ENCODE results near the gene EIF4EBP2. TPM values are rescaled to one million over a fixed set of nuclear protein-coding genes. Genes with fewer than 3 reads are reported as not detected.

Gene EIF4EBP2
- total RNA-seq, 1 experiment from 2014 or later, result 68.6 TPM

- Histone ChIP-seq H3K27me3 (ENCODE audit: control insufficient read depth, insufficient read depth, low read length) (peaks cover 16% of the 10 kb centered on the region; the same call in 1 of the 2 replicates), H3K36me3 (replicated peaks; ENCODE audit: control insufficient read depth, insufficient read depth, low read length) (no peaks in the 10 kb centered on the region), H3K4me3 (ENCODE audit: insufficient read depth, low read depth, low read length) (no peak overlapping the region)
- peak; percentile 57 for DNase-seq
Measured at GRCh38 chr10:70456164-70456563, 52.2 kb downstream of the EIF4EBP2 start.

- Histone ChIP-seq H3K27me3 (ENCODE audit: control insufficient read depth, insufficient read depth, low read length) (peaks cover 16% of the 10 kb centered on the region; the same call in 1 of the 2 replicates), H3K4me3 (ENCODE audit: insufficient read depth, low read depth, low read length) (peak overlapping the region; percentile 55), H3K36me3 (replicated peaks; ENCODE audit: control insufficient read depth, insufficient read depth, low read length) (no peaks in the 10 kb centered on the region)
- no peak for DNase-seq
Measured at GRCh38 chr10:70457759-70458305, 53.9 kb downstream of the EIF4EBP2 start.

GRCh38 chr10:70458329-70459060 is 54.5 kb downstream of the EIF4EBP2 start:
- Histone ChIP-seq H3K27me3 (ENCODE audit: control insufficient read depth, insufficient read depth, low read length) (peaks cover 16% of the 10 kb centered on the region; the same call in 1 of the 2 replicates), H3K36me3 (replicated peaks; ENCODE audit: control insufficient read depth, insufficient read depth, low read length) (no peaks in the 10 kb centered on the region), H3K4me3 (ENCODE audit: insufficient read depth, low read depth, low read length) (peak overlapping the region; percentile 55)
- peak; percentile 85 for DNase-seq

- Histone ChIP-seq H3K36me3 (replicated peaks; ENCODE audit: control insufficient read depth, insufficient read depth, low read length) (no peaks in the 10 kb centered on the region), H3K4me3 (ENCODE audit: insufficient read depth, low read depth, low read length) (peak overlapping the region; percentile 55), H3K27me3 (ENCODE audit: control insufficient read depth, insufficient read depth, low read length) (peaks cover 16% of the 10 kb centered on the region; the same call in 1 of the 2 replicates)
- peak; percentile 69 for DNase-seq
Measured at GRCh38 chr10:70459061-70459773, 55.3 kb downstream of the EIF4EBP2 start.

- no peaks in the 10 kb centered on the region for H3K36me3 ChIP-seq (replicated peaks; ENCODE audit: control insufficient read depth, insufficient read depth, low read length)
- H3K4me3 ChIP-seq (ENCODE audit: insufficient read depth, low read depth, low read length), result peak overlapping the region; percentile 20
- H3K27me3 ChIP-seq (ENCODE audit: control insufficient read depth, insufficient read depth, low read length), result peaks cover 16% of the 10 kb centered on the region; the same call in 1 of the 2 replicates
- peak; percentile 78 for DNase-seq
Measured at GRCh38 chr10:70459774-70460490, 56.0 kb downstream of the EIF4EBP2 start.

GRCh38 chr10:70461397-70462348 is 57.7 kb downstream of the EIF4EBP2 start:
- Histone ChIP-seq H3K4me3 (ENCODE audit: insufficient read depth, low read depth, low read length) (no peak overlapping the region), H3K27me3 (ENCODE audit: control insufficient read depth, insufficient read depth, low read length) (peaks cover 15% of the 10 kb centered on the region; the same call in 1 of the 2 replicates), H3K36me3 (replicated peaks; ENCODE audit: control insufficient read depth, insufficient read depth, low read length) (no peaks in the 10 kb centered on the region)
- DNase-seq, result peak; percentile 91

- H3K4me3 ChIP-seq (ENCODE audit: insufficient read depth, low read depth, low read length), result no peak overlapping the region
- no peak for DNase-seq
- H3K36me3 ChIP-seq (replicated peaks; ENCODE audit: control insufficient read depth, insufficient read depth, low read length), result no peaks in the 10 kb centered on the region
- H3K27me3 ChIP-seq (ENCODE audit: control insufficient read depth, insufficient read depth, low read length), result peaks cover 13% of the 10 kb centered on the region; the same call in 1 of the 2 replicates
Measured at GRCh38 chr10:70462349-70462984, 58.5 kb downstream of the EIF4EBP2 start.

GRCh38 chr10:70465278-70465677 is 61.3 kb downstream of the EIF4EBP2 start:
- Histone ChIP-seq H3K4me3 (ENCODE audit: insufficient read depth, low read depth, low read length) (no peak overlapping the region), H3K27me3 (ENCODE audit: control insufficient read depth, insufficient read depth, low read length) (no peaks in the 10 kb centered on the region; the same call in 1 of the 2 replicates), H3K36me3 (replicated peaks; ENCODE audit: control insufficient read depth, insufficient read depth, low read length) (no peaks in the 10 kb centered on the region)
- DNase-seq, result no peak

- Histone ChIP-seq H3K36me3 (replicated peaks; ENCODE audit: control insufficient read depth, insufficient read depth, low read length) (no peaks in the 10 kb centered on the region), H3K4me3 (ENCODE audit: insufficient read depth, low read depth, low read length) (no peak overlapping the region), H3K27me3 (ENCODE audit: control insufficient read depth, insufficient read depth, low read length) (no peaks in the 10 kb centered on the region)
- no peak for DNase-seq
Measured at GRCh38 chr10:70465832-70466231, 61.9 kb downstream of the EIF4EBP2 start.

GRCh38 chr10:70466951-70467350 is 63.0 kb downstream of the EIF4EBP2 start:
- peak; percentile 49 for DNase-seq

GRCh38 chr10:70472799-70473454 is 69.0 kb downstream of the EIF4EBP2 start:
- Histone ChIP-seq H3K27me3 (ENCODE audit: control insufficient read depth, insufficient read depth, low read length) (no peaks in the 10 kb centered on the region), H3K36me3 (replicated peaks; ENCODE audit: control insufficient read depth, insufficient read depth, low read length) (no peaks in the 10 kb centered on the region), H3K4me3 (ENCODE audit: insufficient read depth, low read depth, low read length) (no peak overlapping the region)
- DNase-seq, result no peak

More at GRCh38 chr10:70466951-70467350, 63.0 kb downstream of the EIF4EBP2 start:
- Histone ChIP-seq H3K4me3 (ENCODE audit: insufficient read depth, low read depth, low read length) (no peak overlapping the region), H3K27me3 (ENCODE audit: control insufficient read depth, insufficient read depth, low read length) (no peaks in the 10 kb centered on the region), H3K36me3 (replicated peaks; ENCODE audit: control insufficient read depth, insufficient read depth, low read length) (no peaks in the 10 kb centered on the region)

GRCh38 chr10:70474780-70475179 is 70.8 kb downstream of the EIF4EBP2 start:
- DNase-seq, result peak; percentile 21
- H3K27me3 ChIP-seq (ENCODE audit: control insufficient read depth, insufficient read depth, low read length), result no peaks in the 10 kb centered on the region
- H3K4me3 ChIP-seq (ENCODE audit: insufficient read depth, low read depth, low read length), result no peak overlapping the region
- H3K36me3 ChIP-seq (replicated peaks; ENCODE audit: control insufficient read depth, insufficient read depth, low read length), result no peaks in the 10 kb centered on the region

- no peak for DNase-seq
- H3K36me3 ChIP-seq (replicated peaks; ENCODE audit: control insufficient read depth, insufficient read depth, low read length), result no peaks in the 10 kb centered on the region
- H3K27me3 ChIP-seq (ENCODE audit: control insufficient read depth, insufficient read depth, low read length), result no peaks in the 10 kb centered on the region
- H3K4me3 ChIP-seq (ENCODE audit: insufficient read depth, low read depth, low read length), result no peak overlapping the region
Measured at GRCh38 chr10:70475661-70476060, 71.7 kb downstream of the EIF4EBP2 start.

All from H7 (cell line).